ENCODE measurements around the gene ACSS3.
"Not testable (repeated sequence)": the region's sequence is repeated elsewhere in the genome, so short reads cannot be mapped to it uniquely, and the experiment has no call there.

The ACSS3 gene

DNA sequence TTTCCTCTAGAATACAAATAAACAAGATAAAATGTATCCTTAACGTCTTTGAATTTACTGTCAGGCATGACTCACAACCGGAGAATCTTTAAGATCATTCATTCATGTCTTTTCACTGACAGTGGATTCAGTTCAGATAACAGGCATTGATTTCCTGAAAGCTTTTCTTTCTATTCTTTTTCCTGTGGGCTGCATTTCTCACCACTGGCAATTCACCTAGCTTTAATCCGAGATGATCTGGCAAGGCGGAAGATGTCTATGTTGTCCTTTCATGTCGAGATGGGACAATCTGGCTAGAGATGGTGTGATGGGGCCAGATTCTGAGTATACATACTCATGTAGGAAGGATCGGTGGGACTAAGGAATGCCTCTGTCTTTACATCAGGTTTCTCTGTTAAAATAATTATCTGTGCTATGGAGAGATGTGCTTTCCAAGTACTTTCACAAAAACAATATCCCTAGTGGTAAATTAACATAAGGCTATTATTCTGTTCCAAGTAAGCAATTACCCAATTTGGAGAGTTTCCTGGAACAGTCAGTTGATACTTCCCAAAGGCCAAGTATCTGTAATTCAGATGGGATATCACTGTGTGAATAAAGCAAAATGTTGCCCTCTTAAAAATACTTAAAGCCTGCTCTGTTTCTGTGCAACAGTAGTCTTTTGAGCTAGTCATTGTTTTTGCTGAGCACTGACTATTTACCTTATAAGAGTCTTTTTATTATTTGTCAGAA lies 17.8 kb downstream of the ACSS3 start:
- no peak for DNase-seq

DNA sequence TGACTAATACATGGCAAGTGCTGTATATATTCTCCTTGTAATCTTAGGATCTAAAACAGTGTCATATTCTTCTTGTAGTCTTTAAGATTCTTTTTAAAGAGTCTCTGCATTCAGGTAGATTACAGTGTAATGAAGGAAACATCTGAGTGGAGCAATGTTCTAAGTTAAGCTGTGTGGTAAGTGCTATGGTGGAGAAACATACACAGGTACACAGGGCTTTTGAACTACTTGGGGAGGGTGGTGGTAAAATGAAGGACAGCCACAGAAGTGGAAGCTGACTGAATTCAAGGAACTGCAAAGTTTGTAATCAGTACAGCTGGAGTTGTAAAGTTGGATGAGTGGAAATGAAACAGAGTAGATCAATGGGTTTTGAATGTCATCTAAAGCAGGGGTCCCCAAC lies 27.8 kb downstream of the ACSS3 start:
- no peak for DNase-seq

DNA sequence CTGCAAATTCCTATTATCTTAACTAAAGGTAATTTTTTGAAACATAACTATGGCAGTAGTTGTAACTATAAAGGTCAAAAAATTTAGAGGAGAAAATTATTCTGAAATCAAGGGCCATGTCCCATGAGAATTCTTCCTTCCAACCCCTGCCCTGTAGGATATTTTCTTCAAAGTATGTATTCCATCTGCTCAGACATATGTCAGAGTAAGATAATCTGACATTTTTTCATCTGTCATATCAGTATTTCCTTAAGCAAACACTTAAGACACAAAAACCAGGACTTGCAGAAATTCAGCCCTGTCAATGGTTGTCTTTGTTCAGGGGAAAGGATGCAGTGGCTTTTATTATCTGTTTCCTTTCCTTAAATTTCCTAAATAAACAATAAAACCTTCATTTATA lies 36.3 kb downstream of the ACSS3 start:
- peak; percentile 14 for DNase-seq

DNA sequence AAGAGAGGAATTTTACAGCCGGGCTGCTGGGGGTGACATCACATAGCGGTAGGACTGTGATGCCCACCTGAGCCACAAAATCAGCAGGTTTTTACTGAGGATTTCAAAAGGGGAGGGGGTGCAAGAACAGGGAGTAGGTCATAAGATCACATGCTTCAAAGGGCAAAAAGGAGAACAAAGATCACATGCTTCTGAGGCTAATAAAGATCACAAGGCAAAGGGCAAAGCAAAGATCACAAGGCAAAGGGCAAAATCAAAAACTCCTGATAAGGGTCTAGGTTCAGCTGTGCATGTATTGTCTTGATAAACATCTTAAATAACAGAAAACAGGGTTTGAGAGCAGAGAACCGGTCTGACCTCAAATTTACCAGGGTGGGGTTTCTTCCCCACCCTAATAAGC lies 41.2 kb downstream of the ACSS3 start:
- DNase-seq, result not testable (repeated sequence)

DNA sequence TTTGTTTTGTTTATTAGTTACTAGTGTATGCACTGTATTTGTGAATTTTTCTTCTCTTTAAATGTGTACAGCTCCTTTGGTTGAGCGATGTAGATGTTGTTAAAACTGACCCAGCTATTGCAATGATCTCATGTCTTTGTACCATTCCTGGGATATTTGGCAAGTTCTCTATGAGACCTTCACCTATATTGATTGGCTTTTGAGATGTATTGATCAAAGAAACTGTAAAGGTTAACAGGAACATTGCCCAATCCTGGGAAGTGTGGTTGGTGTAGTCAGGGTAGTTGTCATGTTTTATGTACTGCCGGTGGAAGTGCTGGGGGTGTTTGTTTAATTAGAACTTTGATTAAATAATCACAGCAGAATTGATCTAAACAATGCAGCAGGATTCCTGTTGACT lies 43.1 kb downstream of the ACSS3 start:
- DNase-seq, result no peak

DNA sequence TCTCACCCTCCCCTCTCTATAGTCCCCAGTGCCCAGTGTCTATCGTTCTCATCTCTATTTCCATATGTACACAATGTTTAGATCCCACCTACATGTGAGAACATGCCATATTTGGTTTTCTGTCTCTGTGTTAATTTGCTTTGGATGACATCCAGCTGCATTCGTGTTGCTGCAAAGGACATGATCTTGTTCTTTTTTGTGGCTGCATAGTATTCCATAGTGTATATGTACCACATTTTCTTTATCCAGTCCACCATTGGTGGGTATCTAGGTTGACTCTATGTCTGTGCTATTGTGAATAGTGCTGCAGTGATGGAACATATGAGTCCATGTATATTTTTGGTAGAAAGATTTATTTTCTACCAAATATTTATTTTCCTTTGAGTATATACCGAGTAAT lies 45.7 kb downstream of the ACSS3 start:
- DNase-seq, result no peak

DNA sequence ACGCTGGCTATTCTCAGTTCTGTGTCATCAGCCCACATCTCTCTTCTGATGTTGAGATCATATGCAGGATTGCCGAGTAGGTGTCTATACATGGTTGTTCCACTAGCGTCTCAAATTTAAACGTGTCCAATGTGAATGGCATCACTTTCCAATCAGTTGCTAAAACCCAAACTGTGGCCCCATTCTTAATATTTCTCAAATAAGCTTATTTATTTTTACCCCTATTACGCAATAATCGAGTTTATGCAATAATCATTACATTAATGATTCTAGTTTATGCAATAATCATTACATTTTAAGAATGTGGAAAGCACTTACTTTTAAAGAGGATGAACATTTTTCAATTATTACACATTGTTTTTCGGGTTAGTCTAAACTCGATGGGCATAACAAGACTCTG lies 47.8 kb downstream of the ACSS3 start:
- DNase-seq, result no peak

DNA sequence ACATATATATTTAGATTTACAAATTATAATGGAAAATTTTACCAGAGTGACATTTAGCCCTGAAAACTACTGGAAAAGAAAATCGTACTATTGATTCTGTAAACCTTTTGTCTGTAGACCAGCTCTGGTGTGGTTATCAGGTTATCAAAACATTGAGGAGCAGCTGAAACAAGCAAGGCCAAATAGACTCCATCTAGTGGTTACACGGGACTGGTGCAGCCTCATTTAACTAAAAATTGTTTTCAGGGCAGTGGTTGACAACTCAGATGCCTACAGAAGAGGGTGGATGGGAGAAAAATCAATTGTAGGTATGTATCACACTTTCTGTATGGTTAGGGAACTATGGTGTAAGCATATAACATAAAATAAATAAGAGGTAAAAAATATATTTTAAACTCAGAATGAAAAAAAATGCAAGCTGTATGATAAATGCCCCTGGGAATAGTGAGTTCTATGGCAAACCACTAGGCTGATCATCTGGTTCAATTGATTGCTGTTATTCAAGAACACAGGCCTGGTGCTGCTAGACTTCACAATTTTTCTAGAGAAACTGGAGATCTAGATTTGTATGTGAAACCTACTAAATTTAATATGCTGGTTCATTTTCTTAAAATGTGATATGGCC lies 51.2 kb downstream of the ACSS3 start:
- peak; percentile 16 for DNase-seq

DNA sequence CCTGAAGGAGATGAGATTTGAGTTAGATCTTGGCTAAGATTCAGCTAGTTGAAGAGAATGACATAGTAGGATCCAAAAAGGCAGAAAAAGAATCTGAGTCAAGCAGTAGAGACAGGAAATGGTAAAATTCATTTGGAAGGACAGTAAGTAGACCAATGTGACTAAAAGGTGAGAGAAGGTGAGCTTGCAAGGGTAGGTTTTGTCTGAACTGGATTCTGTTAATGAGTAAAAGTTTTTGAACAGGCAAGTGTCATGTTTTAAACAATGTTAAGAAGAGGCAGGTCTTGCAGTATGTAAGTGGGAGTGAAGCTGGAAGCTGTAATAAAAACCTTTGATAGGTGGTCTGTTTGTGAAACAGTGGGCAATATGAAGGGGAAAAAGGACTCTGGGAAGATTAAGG lies 58.6 kb downstream of the ACSS3 start:
- no peak for DNase-seq

DNA sequence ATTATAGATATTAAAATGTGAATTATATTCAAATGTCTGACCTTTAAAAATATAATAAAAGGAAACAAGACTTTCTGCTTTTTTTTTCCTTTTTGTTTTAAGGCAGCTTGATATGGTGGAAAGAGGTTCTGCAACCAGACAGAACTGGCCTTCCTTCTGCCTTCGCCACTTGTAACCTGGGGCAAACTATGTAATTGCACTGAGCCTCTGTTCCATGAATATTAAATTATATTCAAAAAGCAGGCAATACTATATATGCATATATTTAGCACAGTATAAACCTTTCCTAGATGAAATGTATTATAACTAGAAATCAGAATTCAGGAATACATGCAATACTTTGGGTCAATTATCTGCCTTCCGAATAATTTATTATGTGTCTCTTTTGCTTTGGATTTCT lies 59.9 kb downstream of the ACSS3 start:
- DNase-seq, result no peak

DNA sequence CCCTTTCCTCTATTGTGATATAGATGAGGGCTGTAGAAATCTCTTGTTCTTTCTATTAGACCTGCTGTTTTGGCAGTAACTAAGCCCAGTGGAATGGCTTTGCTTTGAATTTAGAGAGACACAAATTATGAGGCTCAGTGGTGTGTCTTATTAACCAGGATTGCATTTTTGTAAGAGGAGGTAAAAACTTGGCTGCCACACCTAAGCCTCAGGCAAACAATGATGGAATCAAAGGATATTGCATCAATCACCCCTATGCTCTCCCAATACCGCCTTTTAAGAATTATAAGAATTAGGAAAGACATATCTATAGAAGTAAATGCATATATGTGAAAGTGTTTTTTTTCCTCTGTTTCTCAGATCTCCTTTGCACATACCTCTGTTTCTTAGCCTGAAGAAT lies 63.3 kb downstream of the ACSS3 start:
- DNase-seq, result no peak

DNA sequence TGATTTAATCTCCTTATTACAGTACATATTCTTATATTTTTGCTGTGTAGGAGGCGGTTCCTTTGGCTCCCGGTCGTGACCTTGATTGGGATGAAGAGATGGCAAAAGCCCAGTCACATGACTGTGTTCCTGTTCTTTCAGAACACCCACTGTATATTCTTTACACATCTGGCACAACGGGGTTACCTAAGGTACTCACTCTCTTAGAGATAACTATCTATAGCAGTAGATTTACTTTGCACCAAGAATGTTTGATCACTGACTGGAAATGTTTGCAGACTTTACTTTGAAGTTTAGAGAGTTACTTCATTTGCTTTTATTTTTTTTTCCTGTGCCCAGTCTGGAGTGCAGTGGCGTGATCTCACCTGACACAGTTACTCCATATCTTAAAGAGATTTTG lies 65.2 kb downstream of the ACSS3 start:
- no peak for DNase-seq

DNA sequence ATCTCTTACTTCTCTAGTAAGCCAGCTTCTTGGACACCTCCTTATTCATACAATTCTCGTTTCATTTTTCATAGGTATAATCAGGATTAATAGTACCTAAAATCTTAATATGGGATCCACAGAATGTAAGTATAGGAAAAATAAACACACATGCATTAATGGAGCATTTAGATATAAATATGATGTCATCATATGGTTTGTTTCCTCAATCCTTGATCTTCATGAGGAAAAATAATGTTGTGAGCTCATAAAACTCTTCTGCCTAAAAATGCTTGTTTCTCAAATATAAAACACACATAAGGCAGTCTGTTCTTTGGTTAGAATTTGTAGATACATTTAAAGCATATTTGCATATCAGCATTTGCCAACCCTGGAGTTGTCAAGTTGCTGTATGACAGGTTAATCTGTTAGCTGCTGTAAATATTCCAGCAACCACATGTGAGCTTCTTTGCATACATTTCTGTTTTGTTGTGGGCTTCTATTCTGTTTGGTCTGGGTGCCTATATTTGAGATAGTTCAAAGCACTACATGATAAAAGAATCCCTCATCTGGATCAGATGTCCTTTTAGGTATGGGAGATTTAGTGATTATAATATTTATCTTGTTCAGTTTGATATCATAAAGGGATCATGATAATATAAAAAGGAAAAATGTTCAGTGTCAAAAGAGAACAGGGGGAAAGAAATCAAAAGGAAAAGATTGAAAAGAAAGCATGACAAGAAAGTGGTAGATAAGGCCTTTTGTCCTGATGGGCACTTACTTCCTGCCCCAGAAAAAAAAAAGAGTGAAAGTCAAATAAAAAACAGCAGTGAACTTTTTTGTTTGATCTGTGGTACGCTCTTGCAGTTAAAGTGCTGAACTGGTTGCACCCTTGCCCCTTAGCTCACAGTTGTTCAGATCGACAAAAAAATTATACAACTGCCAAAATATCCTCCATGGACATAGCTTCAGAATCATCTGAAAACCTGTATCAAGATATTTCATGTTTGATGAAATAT lies 68.6 kb downstream of the ACSS3 start:
- no peak for DNase-seq

DNA sequence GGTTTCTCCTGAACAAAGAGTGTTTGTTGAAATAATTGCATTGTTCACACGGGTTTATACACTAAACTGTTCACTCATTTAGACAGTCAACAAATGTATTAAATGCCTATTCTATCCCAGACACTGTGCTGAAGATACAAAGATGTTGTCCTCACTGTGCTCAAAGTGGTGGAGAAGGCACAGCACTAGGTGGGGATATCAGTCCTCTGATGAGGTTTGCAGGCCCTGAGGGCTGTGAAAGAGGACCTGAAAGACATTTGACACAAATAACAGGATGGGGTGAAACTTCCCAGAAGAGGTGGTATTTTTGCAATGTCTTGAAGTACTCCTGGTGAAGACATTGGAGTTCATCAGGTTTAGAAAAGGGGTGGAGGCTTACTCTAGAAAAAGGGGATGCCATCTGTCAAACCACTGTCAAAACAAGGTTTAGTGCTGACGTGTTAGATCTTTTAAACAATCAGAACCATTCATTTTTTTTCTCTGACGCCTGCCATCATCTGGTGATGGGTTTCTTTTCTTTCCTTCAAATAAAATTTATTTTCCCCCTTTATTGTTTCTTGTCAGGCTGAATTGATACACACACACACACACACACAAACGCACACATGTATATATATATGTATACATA lies 69.5 kb downstream of the ACSS3 start:
- no peak for DNase-seq

DNA sequence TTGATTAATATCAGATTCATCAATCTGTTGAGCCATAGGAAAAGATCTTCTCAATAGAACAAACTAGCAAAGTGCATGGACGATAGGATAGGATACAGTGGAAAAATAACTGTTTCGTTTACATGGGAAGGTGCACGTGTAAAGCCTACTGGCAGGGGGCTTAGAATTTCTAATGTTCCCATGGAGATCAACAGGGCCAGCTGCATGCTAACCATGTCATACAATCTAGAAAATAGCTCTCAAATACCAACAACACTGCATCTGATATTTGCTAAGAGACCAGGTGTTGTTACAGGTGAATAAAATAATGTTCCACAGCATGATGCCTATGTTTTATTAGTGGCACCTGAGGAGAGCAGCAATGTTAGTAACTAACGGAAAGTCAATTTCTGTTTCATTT lies 72.5 kb downstream of the ACSS3 start:
- DNase-seq, result no peak

DNA sequence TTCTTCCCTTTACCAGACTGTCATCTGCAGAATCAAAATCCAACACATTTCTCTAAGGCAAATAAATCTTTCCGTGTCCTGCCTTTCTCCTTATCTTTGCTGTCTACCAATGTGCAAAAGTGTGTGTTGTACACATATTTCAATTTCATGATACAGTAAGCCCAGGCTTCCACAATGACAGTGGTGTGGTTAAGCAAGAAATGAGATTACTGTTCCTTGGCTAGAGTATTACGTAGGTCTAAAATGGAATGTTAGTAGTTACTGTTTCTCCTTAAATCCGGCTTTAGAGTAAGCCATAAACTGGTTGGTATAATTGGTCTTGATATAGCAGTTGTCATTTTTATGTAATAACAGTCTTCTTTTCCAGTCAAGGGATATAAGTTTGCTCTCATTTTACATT lies 82.0 kb downstream of the ACSS3 start:
- DNase-seq, result no peak

DNA sequence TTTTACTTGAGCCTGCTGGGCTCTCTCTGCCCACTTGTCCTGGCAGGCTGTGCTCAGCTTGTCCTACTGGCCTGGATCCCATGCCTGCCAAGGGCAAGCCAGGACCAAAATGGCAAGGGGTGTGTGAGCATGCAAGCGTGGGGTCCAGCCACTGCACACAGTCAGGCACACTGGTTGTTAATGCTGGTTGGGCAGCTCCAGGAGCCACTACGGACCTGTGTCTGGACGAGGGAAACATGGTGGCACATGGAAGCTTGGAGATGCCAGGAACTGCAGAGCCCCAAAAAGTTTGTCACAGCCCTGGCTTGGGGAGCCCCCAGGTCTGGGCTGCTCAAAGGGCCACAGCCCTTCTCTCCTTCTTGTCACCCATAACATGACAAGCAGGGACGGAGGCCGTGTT lies 83.8 kb downstream of the ACSS3 start:
- no peak for DNase-seq

DNA sequence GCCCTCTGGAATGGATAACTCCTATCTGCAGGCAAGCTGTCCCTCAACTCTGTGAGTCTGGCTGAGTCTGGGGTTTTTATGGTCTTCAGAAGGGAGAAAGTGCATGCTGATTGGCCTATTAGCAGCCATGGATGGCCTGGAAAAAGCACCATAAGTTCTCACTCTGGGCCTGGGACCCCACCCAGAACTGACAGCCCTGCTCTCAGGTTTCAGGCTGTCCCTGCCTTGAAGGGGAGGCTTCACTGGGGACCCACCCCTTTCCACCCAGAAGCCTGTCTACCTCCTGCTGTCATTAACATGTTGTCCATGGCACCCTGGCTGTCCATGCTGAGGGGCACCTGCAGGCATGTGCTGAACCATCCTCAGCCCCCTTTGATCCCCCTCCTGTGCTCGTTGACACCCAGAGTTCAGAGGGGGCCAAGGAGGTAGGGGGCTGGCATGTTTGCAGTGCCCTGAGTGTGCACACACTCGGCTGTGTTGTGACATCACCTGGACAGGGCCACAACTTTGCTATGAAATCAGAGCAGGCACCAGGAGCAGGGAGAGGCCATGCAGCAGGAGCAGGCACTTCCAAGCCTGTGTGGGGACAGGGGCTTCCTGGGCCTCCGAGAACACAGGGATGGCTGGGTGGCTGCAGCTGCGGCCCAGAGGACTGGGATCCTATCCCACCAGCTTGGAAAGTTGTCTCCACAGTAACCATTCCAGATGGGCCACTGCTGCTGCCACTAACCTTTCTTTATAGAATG lies 84.7 kb downstream of the ACSS3 start:
- DNase-seq, result no peak

DNA sequence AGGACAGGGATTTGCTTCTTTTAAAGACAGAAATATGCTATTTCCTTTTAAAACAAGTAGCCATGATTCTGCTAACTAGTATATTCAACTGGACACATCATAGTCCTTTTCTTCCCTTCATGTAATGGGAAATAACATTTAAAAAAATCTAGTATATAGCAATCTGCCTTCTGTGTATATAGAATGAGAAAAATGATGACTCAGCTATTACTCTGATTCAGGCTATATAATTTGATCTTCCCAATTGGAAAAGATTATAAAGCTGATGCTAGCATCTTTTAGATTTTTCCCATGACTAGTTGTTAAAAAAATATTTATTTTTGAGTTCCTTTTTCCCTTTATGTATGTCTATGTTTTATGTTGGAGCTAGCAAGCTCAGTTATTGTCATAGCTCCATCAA lies 86.9 kb downstream of the ACSS3 start:
- DNase-seq, result no peak

DNA sequence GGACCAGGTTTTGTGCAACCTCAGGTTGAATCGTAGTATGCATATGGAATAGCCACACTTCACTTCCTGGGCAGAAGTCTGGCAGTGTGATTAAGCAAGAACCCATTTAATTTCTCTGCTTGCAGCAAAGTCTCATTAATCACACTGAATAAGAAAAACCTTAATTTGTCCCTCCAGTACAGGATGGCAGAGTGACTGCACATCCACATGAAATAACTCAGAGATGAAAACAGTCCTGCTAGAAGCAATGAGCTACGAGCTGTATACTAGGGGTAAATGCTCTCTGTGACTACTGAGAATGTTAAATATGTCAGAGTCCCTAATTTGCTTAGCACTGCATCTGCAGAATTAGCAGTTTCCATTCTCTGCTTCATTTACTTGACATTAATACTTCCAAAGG lies 88.9 kb downstream of the ACSS3 start:
- DNase-seq, result no peak

DNA sequence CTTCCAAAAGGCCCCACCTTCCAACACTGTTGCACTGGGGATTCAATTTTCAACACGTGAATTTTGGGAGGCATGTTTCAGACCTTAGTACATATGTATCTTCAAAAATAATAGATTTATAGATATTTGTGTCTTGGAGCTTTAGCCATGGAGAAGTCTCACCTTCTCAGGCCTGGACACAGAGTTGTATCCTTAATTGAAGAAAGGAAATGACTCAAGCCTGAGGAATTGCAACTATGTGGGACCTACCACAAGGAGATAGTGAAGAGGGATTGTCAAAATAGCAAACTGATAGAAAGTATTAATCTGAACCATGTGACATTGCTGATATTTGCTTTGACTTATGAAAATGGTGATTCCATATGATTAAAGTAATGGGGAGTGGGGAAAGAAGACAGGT lies 89.8 kb downstream of the ACSS3 start:
- DNase-seq, result no peak

DNA sequence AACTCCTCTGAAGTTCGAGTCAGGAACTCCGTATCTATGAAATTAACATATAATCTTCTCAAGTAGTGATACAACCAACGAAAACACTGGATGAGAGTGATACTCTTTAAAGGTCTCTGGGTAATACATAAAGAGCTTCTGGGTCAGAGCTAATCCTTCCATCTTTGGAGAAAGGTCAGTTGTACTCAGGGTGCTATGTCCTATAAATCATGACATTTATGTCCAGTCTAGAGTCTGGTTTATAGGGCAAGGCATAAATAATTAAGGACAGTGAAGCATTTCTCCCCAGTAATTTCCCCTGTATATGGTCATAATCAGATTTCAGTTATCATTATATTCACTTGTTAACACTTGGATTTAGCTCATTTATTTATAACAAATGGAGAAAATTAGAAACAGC lies 90.6 kb downstream of the ACSS3 start:
- no peak for DNase-seq

DNA sequence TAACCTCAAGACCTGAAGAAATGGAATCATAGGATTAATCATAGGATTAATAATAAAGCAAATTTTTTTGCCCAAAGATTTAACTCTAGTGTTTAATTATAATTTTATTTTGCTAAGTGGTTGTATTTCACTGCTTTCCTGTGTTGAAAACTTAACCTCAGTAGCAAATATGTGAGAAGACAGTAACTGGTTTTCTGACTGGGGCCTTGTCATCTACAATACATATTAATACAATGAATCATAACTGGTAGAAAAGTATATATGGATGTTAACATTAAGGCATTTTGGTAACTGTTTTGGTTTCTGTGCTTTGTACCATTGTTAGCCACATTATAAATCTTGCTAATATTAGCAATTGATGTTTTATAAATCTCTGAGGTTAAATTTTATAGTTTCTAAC lies 92.2 kb downstream of the ACSS3 start:
- DNase-seq, result no peak

Measured in DMS 273 treated with DMSO at 0.1 percent for 48 hours (cell line).